Duodenal mucosa (tissue), 2 donors: Measurements from ENCODE around the gene ADAM29.
"Not testable (repeated sequence)": the region's sequence is repeated elsewhere in the genome, so short reads cannot be mapped to it uniquely, and the experiment has no call there.

Source experiments
- H3K27ac ChIP-seq: one replicate; pipeline ENCODE4 v1.7.0; 2013; ENCODE audit warnings: low read depth, low read length
- H3K27me3 ChIP-seq, 2 donors: one replicate each; pipeline ENCODE4 v1.7.0; 2013; ENCODE audit warnings: low read length in 2 of 2, control low read depth in 1 of 2; ENCODE audit not compliant: insufficient read depth in 2 of 2, control insufficient read depth in 1 of 2
- H3K36me3 ChIP-seq, 2 donors: one replicate each; pipeline ENCODE4 v1.7.0; 2013; ENCODE audit warnings: low read length in 2 of 2, control low read depth in 1 of 2; ENCODE audit not compliant: insufficient read depth in 2 of 2, control insufficient read depth in 1 of 2
- H3K4me1 ChIP-seq, 2 donors: one replicate each; pipeline ENCODE4 v1.7.0; 2013; ENCODE audit warnings: low read length in 2 of 2, control low read depth in 1 of 2; ENCODE audit not compliant: insufficient read depth in 2 of 2, control insufficient read depth in 1 of 2
- H3K4me3 ChIP-seq, 2 donors: one replicate each; pipeline ENCODE4 v1.7.0; 2013; ENCODE audit warnings: low read length in 2 of 2, low read depth in 1 of 2
- H3K9ac ChIP-seq, 2 donors: one replicate each; pipeline ENCODE4 v1.7.0; 2013; ENCODE audit warnings: low read length in 2 of 2, low read depth in 1 of 2
- H3K9me3 ChIP-seq, 2 donors: one replicate each; pipeline ENCODE4 v1.7.0; 2013; ENCODE audit warnings: low read length in 2 of 2, control low read depth in 1 of 2; ENCODE audit not compliant: control insufficient read depth in 1 of 2

The ADAM29 gene

DNA sequence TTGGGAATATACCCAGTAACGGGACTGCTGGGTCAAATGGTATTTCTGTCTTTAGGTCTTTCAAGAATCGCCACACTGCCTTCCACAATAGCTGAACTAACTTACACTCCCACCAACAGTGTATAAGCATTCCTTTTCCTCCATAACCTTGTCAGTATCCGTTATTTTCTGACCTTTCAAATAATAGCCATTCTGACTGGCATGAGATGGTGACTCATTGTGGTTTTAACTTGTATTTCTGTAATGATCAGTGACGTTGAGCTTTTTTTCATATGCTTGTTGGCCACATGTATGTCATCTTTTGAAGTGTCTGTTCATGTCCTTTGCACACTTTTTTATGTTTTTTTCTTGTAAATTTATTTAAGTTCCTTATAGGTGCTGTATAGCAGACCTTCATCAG, 81.2 kb downstream of the ADAM29 start:
- H3K4me1 ChIP-seq: no peaks in the 10 kb centered on the region
- H3K9me3 ChIP-seq: no peaks in the 10 kb centered on the region
- H3K4me3 ChIP-seq: no peak overlapping the region
- H3K9ac ChIP-seq: no peak overlapping the region
- H3K27me3 ChIP-seq: no peaks in the 10 kb centered on the region
- H3K36me3 ChIP-seq: no peaks in the 10 kb centered on the region
- no peak overlapping the region for H3K27ac ChIP-seq

DNA sequence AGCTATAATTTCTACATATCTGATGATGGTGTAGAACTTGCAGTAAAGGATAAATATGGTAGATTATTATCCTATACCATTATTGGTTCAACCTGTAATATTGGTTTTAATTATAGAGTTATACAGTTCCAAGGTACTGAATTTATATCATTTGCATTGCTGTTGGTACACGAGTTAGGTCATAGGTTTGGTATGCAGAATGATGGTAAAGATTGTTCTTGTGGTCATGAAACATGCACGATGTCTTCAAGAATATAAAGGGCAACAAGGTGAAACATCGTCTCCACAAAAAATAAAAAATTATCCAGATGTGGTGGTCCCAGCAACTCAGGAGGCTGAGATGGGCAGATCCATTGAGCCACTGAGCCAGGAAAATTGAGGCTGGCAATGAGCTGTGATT, 99.6 kb downstream of the ADAM29 start:
- Histone ChIP-seq H3K27ac (no peak overlapping the region), H3K9ac (no peak overlapping the region), H3K27me3 (no peaks in the 10 kb centered on the region), H3K36me3 (no peaks in the 10 kb centered on the region), H3K4me3 (no peak overlapping the region), H3K4me1 (no peaks in the 10 kb centered on the region), H3K9me3 (peaks cover 0 to 2% of the 10 kb centered on the region in 2 donors)

DNA sequence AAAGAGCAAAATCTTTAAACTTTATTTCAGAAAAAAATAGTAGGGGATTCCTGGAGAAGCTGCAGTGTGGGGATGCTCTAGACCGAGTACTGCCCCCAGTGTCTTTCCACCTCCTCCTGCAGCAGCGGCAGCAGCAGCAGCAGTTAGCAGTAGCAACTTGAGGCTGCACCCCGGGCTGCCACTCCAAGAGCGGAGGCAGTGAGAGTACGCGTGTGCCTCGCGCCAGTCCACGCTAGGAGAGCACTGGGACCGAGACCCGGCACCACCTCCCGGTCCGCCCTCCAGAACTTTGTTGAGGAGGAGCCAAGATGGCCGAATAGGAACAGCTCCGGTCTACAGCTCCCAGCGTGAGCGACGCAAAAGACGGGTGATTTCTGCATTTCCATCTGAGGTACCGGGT, 101.3 kb downstream of the ADAM29 start:
- not testable (repeated sequence) for H3K9me3 ChIP-seq, H3K27me3 ChIP-seq

More for the DNA sequence above, 101.3 kb downstream of the ADAM29 start:
- not testable (repeated sequence) for H3K4me3 ChIP-seq, H3K9ac ChIP-seq, H3K36me3 ChIP-seq, H3K27ac ChIP-seq, H3K4me1 ChIP-seq
